GM19467 (cell line): ENCODE data around the gene ZGPAT.

Experiments used
- ATAC-seq: cut with Tn5 transposase; IDR thresholded peaks from one replicate; pipeline ENCODE4 v1.9.1; 2021; ENCODE audit warnings: mild to moderate bottlenecking, moderate library complexity; ENCODE audit not compliant: unreplicated experiment

The ZGPAT gene

GRCh38 chr20:63777614-63778013 lies 69.8 kb downstream of the ZGPAT start:
- ATAC-seq = no peak

- no peak for ATAC-seq
Observed at GRCh38 chr20:63778034-63778752, 70.4 kb downstream of the ZGPAT start.

- no peak for ATAC-seq
Observed at GRCh38 chr20:63778857-63779256, 71.0 kb downstream of the ZGPAT start.

DNA sequence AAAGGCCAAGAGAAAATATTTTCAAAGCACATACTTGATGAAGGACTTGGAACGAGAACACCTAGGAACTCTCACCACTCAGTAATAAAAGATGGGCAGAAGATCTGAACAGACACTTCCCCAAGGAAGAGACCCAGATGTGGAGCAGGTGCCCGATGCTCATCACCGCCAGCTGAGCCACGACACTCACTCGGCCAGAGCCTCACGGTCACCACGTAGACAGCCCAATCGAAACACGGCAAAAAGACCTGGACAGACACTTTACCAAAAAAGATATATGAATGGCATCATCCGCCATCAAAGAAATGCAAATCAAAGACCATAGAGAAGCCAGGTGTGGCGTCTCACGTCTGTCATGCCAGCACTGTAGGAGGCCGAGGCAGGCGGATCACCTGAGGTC lies 73.3 kb downstream of the ZGPAT start:
- ATAC-seq = no peak

DNA sequence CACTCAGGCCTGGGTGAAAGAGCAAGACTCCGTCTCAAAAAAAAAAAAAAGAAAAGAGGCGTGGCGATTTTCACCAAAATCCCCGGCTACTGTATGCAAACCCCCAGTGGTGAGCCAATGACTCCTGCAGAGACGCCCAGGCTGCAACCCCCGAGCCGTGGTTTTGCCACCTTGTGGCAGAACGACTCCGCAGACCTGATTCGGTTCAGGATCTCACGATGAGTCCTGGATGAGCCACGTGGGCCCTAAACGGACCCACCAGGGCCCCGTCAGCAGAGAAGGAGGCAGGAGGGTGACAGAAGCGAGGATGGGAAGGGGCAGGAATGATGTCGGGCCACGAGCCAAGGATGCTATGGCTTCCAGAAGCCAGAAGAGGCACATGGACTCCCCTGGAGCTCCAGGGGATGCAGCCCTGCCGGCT lies 74.2 kb downstream of the ZGPAT start:
- ATAC-seq = no peak

DNA sequence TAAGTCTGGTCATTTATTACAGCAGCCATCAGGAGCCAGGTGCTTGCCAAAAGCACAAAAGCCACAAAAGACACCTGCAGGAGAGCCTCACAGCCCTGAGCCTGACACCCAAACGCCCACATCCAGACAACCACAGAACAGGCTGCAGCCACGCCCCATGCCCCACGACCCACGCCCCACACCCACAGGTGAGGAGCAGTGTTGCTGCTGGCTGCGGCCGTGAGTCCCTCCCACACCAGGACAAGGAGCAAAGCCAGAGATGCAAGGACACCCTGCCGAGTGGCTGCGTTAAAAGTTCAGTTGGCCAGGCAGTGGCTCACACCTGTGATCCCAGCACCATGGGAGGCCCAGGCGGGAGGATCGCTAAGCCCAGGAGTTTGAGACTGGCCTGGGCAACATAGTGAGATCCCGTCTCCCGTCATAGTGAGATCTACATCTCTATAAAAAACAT lies 74.7 kb downstream of the ZGPAT start:
- ATAC-seq = no peak

DNA sequence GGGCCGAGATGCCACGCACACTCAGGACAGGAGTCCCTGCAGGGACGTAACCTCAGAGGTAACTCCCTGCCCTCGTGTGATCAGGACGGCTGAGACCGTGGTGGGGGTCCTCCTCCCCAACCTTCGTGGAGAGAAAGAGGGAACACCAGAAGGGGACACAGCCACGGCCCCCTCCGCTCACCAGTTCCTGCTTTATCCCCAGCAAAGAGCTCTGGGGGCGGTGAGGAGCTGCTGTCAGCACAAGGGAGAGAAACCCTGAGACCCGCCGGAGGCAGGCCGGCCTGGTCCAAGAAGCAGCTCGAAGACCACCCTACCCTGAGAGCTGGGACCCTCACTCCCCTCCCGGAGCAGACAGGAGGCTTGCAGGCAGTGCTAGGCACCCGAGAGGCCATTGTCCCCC lies 76.1 kb downstream of the ZGPAT start:
- ATAC-seq = no peak

GRCh38 chr20:63785691-63786131 lies 77.9 kb downstream of the ZGPAT start:
- ATAC-seq = no peak
